Measurements from ENCODE around the gene PINK1. TPM values are rescaled to one million over a fixed set of nuclear protein-coding genes. Genes with fewer than 3 reads are reported as not detected.

The PINK1 gene
- total and polyA plus RNA-seq, 2 experiments from 2014 or later, result 73.2 to 96.4 TPM

DNA sequence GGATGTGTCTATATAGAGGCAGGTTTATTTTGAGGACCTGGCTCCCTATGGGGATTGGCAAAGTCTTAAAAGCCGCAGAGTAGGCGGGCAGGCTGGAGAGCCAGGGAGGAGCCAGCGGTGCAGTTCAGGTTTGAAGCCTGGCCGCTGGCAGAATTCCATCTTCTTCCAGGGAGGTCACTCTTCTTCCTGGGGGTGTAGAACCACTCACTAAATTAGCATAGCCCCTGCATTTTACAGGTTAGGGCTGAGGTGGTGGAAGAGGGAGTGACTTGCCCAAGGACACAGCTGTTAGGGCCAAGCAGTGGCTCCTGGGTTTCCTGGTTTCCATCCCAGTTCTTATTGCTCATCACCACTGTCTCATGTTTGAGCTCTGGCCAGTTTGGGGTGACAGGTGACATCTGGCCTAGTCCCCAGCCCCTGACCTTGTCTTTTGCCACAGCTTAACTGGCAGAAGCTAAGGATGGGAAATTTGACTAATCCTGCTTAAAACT is 1.4 kb downstream of the PINK1 start:
- no peaks in the 10 kb centered on the region for H3K27me3 ChIP-seq
- 9% methylated on average over 4 of the region's 4 CpGs for WGBS (ENCODE audit: low lambda C conversion rate, missing lambda C conversion rate)
- no peaks in the 10 kb centered on the region for H3K9me3 ChIP-seq (ENCODE audit: low read depth)
- peaks cover 5% of the 10 kb centered on the region for H3K79me2 ChIP-seq
- no peaks in the 10 kb centered on the region for H3K9me2 ChIP-seq (replicated peaks; ENCODE audit: insufficient read depth)
- peak overlapping the region; percentile 81 for H3K4me3 ChIP-seq
- H3K4me1 ChIP-seq (ENCODE audit: insufficient read depth), result peaks cover 4% of the 10 kb centered on the region
- DNase-seq (ENCODE audit: low spot score), result peak; percentile 66
- peak overlapping the region; percentile 96 for H2AFZ ChIP-seq
- H4K20me1 ChIP-seq (ENCODE audit: insufficient read depth, poor library complexity, severe bottlenecking), result peaks cover 6% of the 10 kb centered on the region
- TF ChIP-seq, protein P1, sequence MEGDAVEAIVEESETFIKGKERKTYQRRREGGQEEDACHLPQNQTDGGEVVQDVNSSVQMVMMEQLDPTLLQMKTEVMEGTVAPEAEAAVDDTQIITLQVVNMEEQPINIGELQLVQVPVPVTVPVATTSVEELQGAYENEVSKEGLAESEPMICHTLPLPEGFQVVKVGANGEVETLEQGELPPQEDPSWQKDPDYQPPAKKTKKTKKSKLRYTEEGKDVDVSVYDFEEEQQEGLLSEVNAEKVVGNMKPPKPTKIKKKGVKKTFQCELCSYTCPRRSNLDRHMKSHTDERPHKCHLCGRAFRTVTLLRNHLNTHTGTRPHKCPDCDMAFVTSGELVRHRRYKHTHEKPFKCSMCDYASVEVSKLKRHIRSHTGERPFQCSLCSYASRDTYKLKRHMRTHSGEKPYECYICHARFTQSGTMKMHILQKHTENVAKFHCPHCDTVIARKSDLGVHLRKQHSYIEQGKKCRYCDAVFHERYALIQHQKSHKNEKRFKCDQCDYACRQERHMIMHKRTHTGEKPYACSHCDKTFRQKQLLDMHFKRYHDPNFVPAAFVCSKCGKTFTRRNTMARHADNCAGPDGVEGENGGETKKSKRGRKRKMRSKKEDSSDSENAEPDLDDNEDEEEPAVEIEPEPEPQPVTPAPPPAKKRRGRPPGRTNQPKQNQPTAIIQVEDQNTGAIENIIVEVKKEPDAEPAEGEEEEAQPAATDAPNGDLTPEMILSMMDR (IDR thresholded peaks at IDR 0.05; ENCODE audit: poor library complexity), result no peak
- TF ChIP-seq EZH2phosphoT487 (IDR thresholded peaks at IDR 0.05; ENCODE audit: low read depth, severe bottlenecking, unreplicated experiment) (no peak), EZH2 (IDR thresholded peaks at IDR 0.05; ENCODE audit: borderline replicate concordance) (no peak)
- peak overlapping the region; percentile 96 for H3K27ac ChIP-seq
- no peaks in the 10 kb centered on the region for H3K36me3 ChIP-seq (replicated peaks; ENCODE audit: insufficient read depth, low read depth)
- H3K4me2 ChIP-seq, result peak overlapping the region; percentile 95

DNA sequence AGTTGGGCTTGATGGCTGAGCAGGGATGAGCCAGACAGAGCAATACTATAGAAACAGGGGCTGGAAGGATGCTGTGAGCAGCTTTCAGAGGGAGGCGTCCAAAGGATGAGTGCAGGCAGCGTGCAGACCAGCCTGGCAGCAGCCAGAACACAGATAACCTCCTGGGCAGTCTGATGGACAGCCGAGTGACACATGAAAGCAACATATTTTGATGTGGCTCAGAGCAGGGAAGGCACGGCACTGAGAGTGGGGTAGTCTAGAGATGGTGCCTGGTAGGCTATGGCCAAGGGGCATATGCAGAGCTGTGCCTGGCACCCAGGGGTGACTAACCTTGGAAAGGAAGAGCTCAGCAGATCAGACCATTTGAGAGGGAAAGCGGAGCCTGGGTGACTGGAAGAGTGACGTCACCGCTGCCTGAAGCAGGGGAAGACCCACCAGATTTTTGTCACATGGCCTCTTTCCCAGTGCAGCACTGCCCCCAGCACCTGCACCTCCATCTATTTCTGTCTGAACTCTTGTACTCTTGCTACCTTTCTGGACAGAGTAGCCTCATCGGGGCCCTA is 3.6 kb downstream of the PINK1 start:
- Histone ChIP-seq H3K9me2 (replicated peaks; ENCODE audit: insufficient read depth) (no peaks in the 10 kb centered on the region), H3K4me2 (no peak overlapping the region), H4K20me1 (ENCODE audit: insufficient read depth, poor library complexity, severe bottlenecking) (peaks cover 6% of the 10 kb centered on the region), H3K27me3 (no peaks in the 10 kb centered on the region), H3K36me3 (replicated peaks; ENCODE audit: insufficient read depth, low read depth) (no peaks in the 10 kb centered on the region), H3K4me3 (no peak overlapping the region), H3K27ac (no peak overlapping the region), H2AFZ (no peak overlapping the region), H3K4me1 (ENCODE audit: insufficient read depth) (peaks cover 4% of the 10 kb centered on the region), H3K79me2 (peaks cover 5% of the 10 kb centered on the region), H3K9me3 (ENCODE audit: low read depth) (no peaks in the 10 kb centered on the region)
- 95% methylated on average over 8 of the region's 8 CpGs for WGBS (ENCODE audit: low lambda C conversion rate, missing lambda C conversion rate)
- DNase-seq (ENCODE audit: low spot score), result no peak
- TF ChIP-seq, protein P1 (IDR thresholded peaks at IDR 0.05; ENCODE audit: poor library complexity), result no peak
- TF ChIP-seq EZH2phosphoT487 (IDR thresholded peaks at IDR 0.05; ENCODE audit: low read depth, severe bottlenecking, unreplicated experiment) (no peak), EZH2 (IDR thresholded peaks at IDR 0.05; ENCODE audit: borderline replicate concordance) (no peak)

DNA sequence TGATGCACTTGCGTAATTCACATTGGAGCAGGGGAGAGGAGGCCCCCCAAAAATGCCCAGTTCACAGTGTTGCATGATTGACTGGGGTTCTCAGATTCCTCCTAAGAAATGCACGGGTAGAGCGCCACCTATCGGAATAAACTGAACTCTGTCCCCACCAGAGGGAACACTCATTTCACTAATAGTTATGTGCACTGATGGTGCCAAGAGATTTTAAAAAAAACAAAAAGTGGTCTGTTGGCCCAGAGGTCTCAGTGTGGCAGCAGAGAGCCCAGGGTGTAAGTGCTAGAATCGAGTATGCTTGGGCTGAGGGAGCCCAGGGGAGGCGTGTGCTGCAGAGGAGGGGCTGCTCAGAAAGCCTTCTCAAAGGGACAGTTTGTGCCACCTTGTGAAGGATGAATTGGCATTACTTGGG is 6.9 kb downstream of the PINK1 start:
- H3K79me2 ChIP-seq, result peaks cover 5% of the 10 kb centered on the region
- H3K27me3 ChIP-seq, result no peaks in the 10 kb centered on the region
- H3K27ac ChIP-seq, result no peak overlapping the region
- TF ChIP-seq EZH2phosphoT487 (IDR thresholded peaks at IDR 0.05; ENCODE audit: low read depth, severe bottlenecking, unreplicated experiment), result no peak
- TF ChIP-seq, protein P1 (IDR thresholded peaks at IDR 0.05; ENCODE audit: poor library complexity), result peak; percentile 80
- no peak for TF ChIP-seq EZH2 (IDR thresholded peaks at IDR 0.05; ENCODE audit: borderline replicate concordance)
- WGBS (ENCODE audit: low lambda C conversion rate, missing lambda C conversion rate), result 32% methylated on average over 6 of the region's 6 CpGs
- peak; percentile 76 for DNase-seq (ENCODE audit: low spot score)
- no peak overlapping the region for H2AFZ ChIP-seq
- no peak overlapping the region for H3K4me3 ChIP-seq
- H3K9me2 ChIP-seq (replicated peaks; ENCODE audit: insufficient read depth), result no peaks in the 10 kb centered on the region
- H3K4me1 ChIP-seq (ENCODE audit: insufficient read depth), result no peaks in the 10 kb centered on the region
- no peaks in the 10 kb centered on the region for H4K20me1 ChIP-seq (ENCODE audit: insufficient read depth, poor library complexity, severe bottlenecking)
- H3K9me3 ChIP-seq (ENCODE audit: low read depth), result no peaks in the 10 kb centered on the region
- H3K36me3 ChIP-seq (replicated peaks; ENCODE audit: insufficient read depth, low read depth), result no peaks in the 10 kb centered on the region
- no peak overlapping the region for H3K4me2 ChIP-seq
